HepG2 (cell line): ENCODE data around the gene LMAN2. TPM values are rescaled to one million over a fixed set of nuclear protein-coding genes. Genes with fewer than 3 reads are reported as not detected.

Experiments used
- ATF7-NPFF ChIP-seq: sonication (generic); formaldehyde crosslinking; IDR thresholded peaks from 2 replicates; pipeline ENCODE4 v1.8.1; 2023; ENCODE audit warnings: mild to moderate bottlenecking, low read depth, missing genetic modification reagents, moderate library complexity
- EHMT2 ChIP-seq: fragments of 200-600 bp; sonication (generic); IDR thresholded peaks from 2 replicates; pipeline ENCODE4 v1.7.0; 2017; ENCODE audit warnings: antibody characterized with exemption, low read depth, low read length, borderline replicate concordance
- GTF3A ChIP-seq: sonication (generic); formaldehyde crosslinking; conservative IDR thresholded peaks from 2 replicates; pipeline ENCODE4 v1.4.0; 2020; ENCODE audit warnings: mild to moderate bottlenecking, missing genetic modification reagents
- HMG20A ChIP-seq: IDR thresholded peaks from 2 replicates; pipeline ENCODE4 v1.6.1; 2016; ENCODE audit warnings: borderline replicate concordance
- JDP2 ChIP-seq: sonication (generic); formaldehyde crosslinking; IDR thresholded peaks from 2 replicates; pipeline ENCODE4 v1.8.1; 2022; ENCODE audit warnings: missing genetic modification reagents, borderline replicate concordance
- KAT7 ChIP-seq: IDR thresholded peaks from 2 replicates; pipeline ENCODE4 v1.6.1; 2018; ENCODE audit warnings: borderline replicate concordance, missing compliant biosample characterization
- MEF2D ChIP-seq: sonication (generic); formaldehyde crosslinking; IDR thresholded peaks from 2 replicates; pipeline ENCODE4 v1.5.1; 2020; ENCODE audit warnings: mild to moderate bottlenecking, missing genetic modification reagents
- NRL ChIP-seq: sonication (generic); formaldehyde crosslinking; IDR thresholded peaks from 2 replicates; pipeline ENCODE4 v1.5.0; 2020; ENCODE audit warnings: missing genetic modification reagents, mild to moderate bottlenecking, moderate library complexity, borderline replicate concordance
- POLR2A ChIP-seq, 2 experiments: IDR thresholded peaks; 2 replicates each; pipeline ENCODE4 v1.6.1; 2011; ENCODE audit warnings: low read depth in 2 of 2, low read length in 2 of 2, mild to moderate bottlenecking in 1 of 2, moderate library complexity in 1 of 2; ENCODE audit not compliant: insufficient read depth in 1 of 2
- SIN3A ChIP-seq: IDR thresholded peaks from 2 replicates; pipeline ENCODE4 v1.6.1; 2011; ENCODE audit warnings: low read depth, mild to moderate bottlenecking, control low read depth, low read length, borderline replicate concordance
- SP140L ChIP-seq: sonication (generic); formaldehyde crosslinking; IDR thresholded peaks from 2 replicates; pipeline ENCODE4 v1.4.0; 2020; ENCODE audit warnings: missing genetic modification reagents, borderline replicate concordance
- SRSF9 ChIP-seq: fragments of 200-400 bp; formaldehyde crosslinking; IDR thresholded peaks from 2 replicates; pipeline ENCODE4 v1.6.1; 2018; ENCODE audit warnings: borderline replicate concordance, mild to moderate bottlenecking, low read depth, low read length; ENCODE audit not compliant: insufficient read depth, poor library complexity, severe bottlenecking
- XBP1 ChIP-seq: sonication (generic); formaldehyde crosslinking; IDR thresholded peaks from 2 replicates; pipeline ENCODE4 v1.5.0; 2020; ENCODE audit warnings: missing genetic modification reagents
- ZFYVE20 ChIP-seq: sonication (generic); formaldehyde crosslinking; IDR thresholded peaks from 2 replicates; pipeline ENCODE4 v1.8.0; 2023; ENCODE audit warnings: low read depth, mild to moderate bottlenecking, moderate library complexity, missing genetic modification reagents, borderline replicate concordance
- ZNF430 ChIP-seq: sonication (generic); formaldehyde crosslinking; IDR thresholded peaks from 2 replicates; pipeline ENCODE4 v1.9.0; 2021; ENCODE audit warnings: mild to moderate bottlenecking, missing genetic modification reagents
- ZNF720 ChIP-seq: sonication (generic); formaldehyde crosslinking; IDR thresholded peaks from 2 replicates; pipeline ENCODE4 v1.4.0; 2020; ENCODE audit warnings: missing genetic modification reagents
- ZSCAN9 ChIP-seq: IDR thresholded peaks from 2 replicates; pipeline ENCODE4 v1.6.1; 2016; ENCODE audit warnings: borderline replicate concordance
- polyA plus RNA-seq, 8 experiments: library from polyadenylated mRNA; depleted of rRNA in 3 of 8; stranded (reverse) in 7 of 8; unstranded in 1 of 8; fragments of >200 nt; fragmentation: Illumina TruSeq in 4 of 8; extraction: Trizol in 4 of 8; gene quantifications; 2 replicates each; pipeline versions ENCODE4 v1.2.1 to v1.2.3, GENCODE V29; 2011 to 2016; ENCODE audit warnings: low read depth in 4 of 8, missing spikeins in 1 of 8, mixed read lengths in 1 of 8; ENCODE audit not compliant: insufficient read depth in 1 of 8
- total RNA-seq, 5 experiments: library from RNA; depleted of rRNA; stranded (reverse); fragments of >200 nt; fragmentation: Illumina TruSeq; extraction: Trizol; gene quantifications; 2 replicates each; pipeline ENCODE4 v1.2.3, GENCODE V29; 2016; ENCODE audit warnings: low read depth in 1 of 5
- TF ChIP-seq, protein P1 (sequence below): sonication (generic); formaldehyde crosslinking; IDR thresholded peaks from 2 replicates; pipeline ENCODE4 v1.5.0; 2020; ENCODE audit warnings: mild to moderate bottlenecking, missing genetic modification reagents, borderline replicate concordance
- TF ChIP-seq, protein P2 (sequence below): sonication (generic); formaldehyde crosslinking; IDR thresholded peaks from 2 replicates; pipeline ENCODE4 v1.4.0; 2020; ENCODE audit warnings: missing genetic modification reagents
- TF ChIP-seq, protein P3 (sequence below): IDR thresholded peaks from 2 replicates; pipeline ENCODE4 v1.6.1; 2016; ENCODE audit warnings: missing compliant biosample characterization, missing genetic modification reagents, borderline replicate concordance
- TF ChIP-seq, protein P4 (sequence below), 2 experiments: fragments of 450-650 bp in 1 of 2; sonication (generic) in 1 of 2; formaldehyde crosslinking; IDR thresholded peaks; 2 replicates each; pipeline versions ENCODE4 v1.5.0 to v1.8.0; 2020 to 2022; ENCODE audit warnings: mild to moderate bottlenecking in 1 of 2, missing genetic modification reagents in 1 of 2

The LMAN2 gene
- total and polyA plus RNA-seq, 2 of the 13 experiments (the other 11 are each of a cell fraction or from before 2014, with no cell fraction given): 191 to 197 TPM

DNA sequence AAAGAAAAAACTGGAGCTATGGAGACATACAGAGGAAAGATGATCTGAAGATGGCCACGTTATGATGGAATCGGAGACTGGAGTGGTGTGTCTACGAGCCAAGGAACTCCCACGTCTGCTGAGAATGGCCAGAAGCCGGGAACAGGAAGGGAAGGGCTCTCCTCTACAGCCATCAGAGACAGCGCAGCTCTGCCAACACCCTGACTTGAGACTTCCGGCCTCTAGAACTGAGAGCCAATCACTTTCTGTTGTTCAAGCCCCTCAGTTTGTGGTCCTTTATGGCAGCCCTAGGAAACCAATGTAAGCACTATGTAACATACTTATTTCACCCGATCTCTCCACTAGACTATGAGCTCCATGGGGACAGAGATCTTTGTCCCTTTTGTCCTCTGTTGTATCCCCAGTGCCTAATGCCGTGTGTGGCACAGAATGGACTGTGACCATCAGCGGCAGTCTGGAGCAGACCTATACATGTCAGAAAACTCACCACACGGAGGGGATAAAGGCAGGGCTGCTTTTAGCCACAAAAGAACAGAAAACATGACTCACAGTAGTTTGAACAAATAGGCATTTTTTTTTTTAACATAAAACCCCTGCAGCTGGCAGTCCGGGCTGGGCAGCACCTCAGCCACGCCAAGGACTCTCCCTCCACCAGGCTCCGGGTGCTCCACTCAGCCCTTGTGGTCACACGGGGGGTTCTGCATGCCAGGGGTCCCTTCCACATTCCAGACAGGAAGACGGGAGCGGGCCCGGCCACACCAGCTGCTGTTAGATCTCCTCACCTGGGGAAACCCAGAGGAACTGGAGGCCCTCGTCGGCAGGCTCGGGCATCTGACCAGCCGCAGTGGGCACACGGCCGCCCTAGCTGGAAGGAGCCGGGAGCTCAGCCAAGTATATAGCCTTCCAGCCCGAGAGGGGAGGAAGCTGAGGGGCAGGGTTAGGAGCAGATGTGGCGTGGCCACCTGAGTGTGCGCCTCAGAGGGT is 23.6 kb downstream of the LMAN2 start (continued):
- TF ChIP-seq, protein P1, sequence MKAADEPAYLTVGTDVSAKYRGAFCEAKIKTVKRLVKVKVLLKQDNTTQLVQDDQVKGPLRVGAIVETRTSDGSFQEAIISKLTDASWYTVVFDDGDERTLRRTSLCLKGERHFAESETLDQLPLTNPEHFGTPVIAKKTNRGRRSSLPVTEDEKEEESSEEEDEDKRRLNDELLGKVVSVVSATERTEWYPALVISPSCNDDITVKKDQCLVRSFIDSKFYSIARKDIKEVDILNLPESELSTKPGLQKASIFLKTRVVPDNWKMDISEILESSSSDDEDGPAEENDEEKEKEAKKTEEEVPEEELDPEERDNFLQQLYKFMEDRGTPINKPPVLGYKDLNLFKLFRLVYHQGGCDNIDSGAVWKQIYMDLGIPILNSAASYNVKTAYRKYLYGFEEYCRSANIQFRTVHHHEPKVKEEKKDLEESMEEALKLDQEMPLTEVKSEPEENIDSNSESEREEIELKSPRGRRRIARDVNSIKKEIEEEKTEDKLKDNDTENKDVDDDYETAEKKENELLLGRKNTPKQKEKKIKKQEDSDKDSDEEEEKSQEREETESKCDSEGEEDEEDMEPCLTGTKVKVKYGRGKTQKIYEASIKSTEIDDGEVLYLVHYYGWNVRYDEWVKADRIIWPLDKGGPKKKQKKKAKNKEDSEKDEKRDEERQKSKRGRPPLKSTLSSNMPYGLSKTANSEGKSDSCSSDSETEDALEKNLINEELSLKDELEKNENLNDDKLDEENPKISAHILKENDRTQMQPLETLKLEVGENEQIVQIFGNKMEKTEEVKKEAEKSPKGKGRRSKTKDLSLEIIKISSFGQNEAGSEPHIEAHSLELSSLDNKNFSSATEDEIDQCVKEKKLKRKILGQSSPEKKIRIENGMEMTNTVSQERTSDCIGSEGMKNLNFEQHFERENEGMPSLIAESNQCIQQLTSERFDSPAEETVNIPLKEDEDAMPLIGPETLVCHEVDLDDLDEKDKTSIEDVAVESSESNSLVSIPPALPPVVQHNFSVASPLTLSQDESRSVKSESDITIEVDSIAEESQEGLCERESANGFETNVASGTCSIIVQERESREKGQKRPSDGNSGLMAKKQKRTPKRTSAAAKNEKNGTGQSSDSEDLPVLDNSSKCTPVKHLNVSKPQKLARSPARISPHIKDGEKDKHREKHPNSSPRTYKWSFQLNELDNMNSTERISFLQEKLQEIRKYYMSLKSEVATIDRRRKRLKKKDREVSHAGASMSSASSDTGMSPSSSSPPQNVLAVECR (CRISPR knock-in tag): no peak; the same call in 1 of the 2 replicates
- TF ChIP-seq NRL: 0 out of 2 replicates have a peak, but pooled peaks have one; percentile 24
- no peak for TF ChIP-seq ZSCAN9 (CRISPR knock-in tag)
- no peak for TF ChIP-seq POLR2A (IDR thresholded peaks at IDR 0.05; ENCODE audit: insufficient read depth in 1 of 2, low read depth in 2 of 2, low read length in 2 of 2)
- TF ChIP-seq SP140L (CRISPR knock-in tag): no peak
- no peak for TF ChIP-seq ZFYVE20 (CRISPR knock-in tag)
- TF ChIP-seq ZNF430 (CRISPR knock-in tag): no peak
- 0 out of 2 replicates have a peak, but pooled peaks have one; percentile 27 for TF ChIP-seq SIN3A
- TF ChIP-seq, protein P2, sequence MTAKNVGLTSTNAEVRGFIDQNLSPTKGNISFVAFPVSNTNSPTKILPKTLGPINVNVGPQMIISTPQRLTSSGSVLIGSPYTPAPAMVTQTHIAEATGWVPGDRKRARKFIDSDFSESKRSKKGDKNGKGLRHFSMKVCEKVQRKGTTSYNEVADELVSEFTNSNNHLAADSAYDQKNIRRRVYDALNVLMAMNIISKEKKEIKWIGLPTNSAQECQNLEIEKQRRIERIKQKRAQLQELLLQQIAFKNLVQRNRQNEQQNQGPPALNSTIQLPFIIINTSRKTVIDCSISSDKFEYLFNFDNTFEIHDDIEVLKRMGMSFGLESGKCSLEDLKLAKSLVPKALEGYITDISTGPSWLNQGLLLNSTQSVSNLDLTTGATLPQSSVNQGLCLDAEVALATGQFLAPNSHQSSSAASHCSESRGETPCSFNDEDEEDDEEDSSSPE (CRISPR knock-in tag): no peak
- TF ChIP-seq, protein P3, sequence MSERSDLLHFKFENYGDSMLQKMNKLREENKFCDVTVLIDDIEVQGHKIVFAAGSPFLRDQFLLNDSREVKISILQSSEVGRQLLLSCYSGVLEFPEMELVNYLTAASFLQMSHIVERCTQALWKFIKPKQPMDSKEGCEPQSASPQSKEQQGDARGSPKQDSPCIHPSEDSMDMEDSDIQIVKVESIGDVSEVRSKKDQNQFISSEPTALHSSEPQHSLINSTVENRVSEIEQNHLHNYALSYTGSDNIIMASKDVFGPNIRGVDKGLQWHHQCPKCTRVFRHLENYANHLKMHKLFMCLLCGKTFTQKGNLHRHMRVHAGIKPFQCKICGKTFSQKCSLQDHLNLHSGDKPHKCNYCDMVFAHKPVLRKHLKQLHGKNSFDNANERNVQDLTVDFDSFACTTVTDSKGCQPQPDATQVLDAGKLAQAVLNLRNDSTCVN: peak; percentile 70; the same call in 1 of the 2 replicates
- TF ChIP-seq, protein P4, sequence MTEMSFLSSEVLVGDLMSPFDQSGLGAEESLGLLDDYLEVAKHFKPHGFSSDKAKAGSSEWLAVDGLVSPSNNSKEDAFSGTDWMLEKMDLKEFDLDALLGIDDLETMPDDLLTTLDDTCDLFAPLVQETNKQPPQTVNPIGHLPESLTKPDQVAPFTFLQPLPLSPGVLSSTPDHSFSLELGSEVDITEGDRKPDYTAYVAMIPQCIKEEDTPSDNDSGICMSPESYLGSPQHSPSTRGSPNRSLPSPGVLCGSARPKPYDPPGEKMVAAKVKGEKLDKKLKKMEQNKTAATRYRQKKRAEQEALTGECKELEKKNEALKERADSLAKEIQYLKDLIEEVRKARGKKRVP (CRISPR knock-in tag; IDR thresholded peaks at IDR 0.05): no peak
- no peak for TF ChIP-seq GTF3A (CRISPR knock-in tag)
- 0 out of 2 replicates have a peak, but pooled peaks have one; percentile 19 for TF ChIP-seq HMG20A (CRISPR knock-in tag)
- TF ChIP-seq JDP2 (CRISPR knock-in tag): no peak
- TF ChIP-seq SRSF9: no peak
- TF ChIP-seq ZNF720 (CRISPR knock-in tag): no peak
- no peak for TF ChIP-seq ATF7-NPFF (CRISPR knock-in tag)
- TF ChIP-seq MEF2D (CRISPR knock-in tag): no peak
- TF ChIP-seq KAT7 (CRISPR knock-in tag): no peak
- TF ChIP-seq XBP1 (CRISPR knock-in tag): no peak
- no peak for TF ChIP-seq EHMT2
